Measurements from ENCODE around the gene LPAR3.

- TF ChIP-seq CTCF (IDR thresholded peaks at IDR 0.05; ENCODE audit: low read depth, low read length, poor library complexity, severe bottlenecking) (no peak), EZH2phosphoT487 (IDR thresholded peaks at IDR 0.05; ENCODE audit: borderline replicate concordance, low read length) (no peak)
Measured at GRCh38 chr1:84892705-84893618, at the start of gene LPAR3.

Measured in DOHH2 (cell line).